Cardiac fibroblast (primary cell): ENCODE data around the gene EMC8.

ENCODE experiments used
- DNase-seq, 2 donors: peaks; one replicate each; pipeline versions ENCODE4 v3.0.0 to v3.0.0-alpha.2; 2010; ENCODE audit warnings: low read depth in 2 of 2
- H3K4me3 ChIP-seq, 2 donors: replicated peaks in 1 of 2; 1 replicate in 1 of 2; 2 replicates in 1 of 2; pipeline ENCODE4 v1.5.1; 2011; ENCODE audit warnings: low read depth in 2 of 2, low read length in 2 of 2, mild to moderate bottlenecking in 2 of 2, moderate library complexity in 1 of 2
- CTCF ChIP-seq: IDR thresholded peaks from one replicate; pipeline ENCODE4 v1.5.1; 2011; ENCODE audit warnings: low read depth, mild to moderate bottlenecking, low read length, inconsistent platforms

Gene EMC8

DNA sequence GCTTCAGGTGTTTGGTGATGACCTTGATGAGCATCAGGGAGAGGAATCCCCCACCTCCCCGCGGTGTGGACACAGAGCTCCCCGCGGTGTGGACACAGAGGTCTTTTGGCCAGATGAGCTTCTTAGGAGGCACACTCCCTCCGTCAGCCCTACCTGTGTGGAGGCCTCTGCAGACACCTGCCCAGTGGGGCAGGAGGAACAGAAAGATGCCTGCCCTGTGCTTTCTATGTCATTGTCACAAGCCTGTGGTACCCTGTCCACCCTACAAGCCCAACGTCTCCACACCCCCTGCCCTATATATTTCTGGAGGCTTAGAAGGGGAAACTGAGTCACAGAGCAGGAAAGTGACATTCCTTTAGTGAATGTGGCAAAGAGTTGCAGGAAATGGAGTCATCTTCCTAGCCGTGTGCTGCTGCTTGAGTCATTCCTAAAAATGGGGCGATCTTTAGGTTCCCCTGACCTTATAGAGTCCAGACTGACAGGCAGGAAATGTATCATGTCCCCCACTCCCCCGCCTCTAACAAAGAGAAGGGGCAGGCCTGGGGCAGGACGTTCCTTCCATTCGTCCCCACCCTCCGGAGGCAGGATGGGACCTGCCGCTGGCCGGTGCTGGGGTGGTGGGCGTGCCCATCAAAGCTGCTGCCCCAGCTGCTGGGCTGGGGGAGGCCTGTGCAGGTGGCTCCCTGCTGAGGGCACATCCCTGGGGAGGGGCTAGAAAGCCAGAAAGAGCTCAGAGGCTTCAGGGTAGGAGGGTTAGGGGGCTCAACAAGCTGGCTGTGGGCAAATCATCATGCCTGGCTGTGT, 47.4 kb downstream of the EMC8 start:
- H3K4me3 ChIP-seq = peak overlapping the region in 1 of 2 donors; percentile 62
- no peak for TF ChIP-seq CTCF
- DNase-seq = peak in 1 of 2 donors; percentile 62

GRCh38 chr16:85750827-85751697, 48.3 kb downstream of the EMC8 start, which contains the start of gene C16orf74:
C16orf74 (minus strand) TSS chr16:85751096; CDS start chr16:85735217, 15,879 bp downstream.
- peak within 1 kb of the TSS; percentile 59 to 62 for H3K4me3 ChIP-seq
- DNase-seq = peak; percentile 41 to 67

GRCh38 chr16:85750146-85750826, 49.1 kb downstream of the EMC8 start:
- DNase-seq = peak; percentile 52 to 75
- peak overlapping the region; percentile 59 to 62 for H3K4me3 ChIP-seq
- no peak for TF ChIP-seq CTCF

More at GRCh38 chr16:85750827-85751697, 48.3 kb downstream of the EMC8 start, which contains the start of gene C16orf74:
- no peak for TF ChIP-seq CTCF

DNA sequence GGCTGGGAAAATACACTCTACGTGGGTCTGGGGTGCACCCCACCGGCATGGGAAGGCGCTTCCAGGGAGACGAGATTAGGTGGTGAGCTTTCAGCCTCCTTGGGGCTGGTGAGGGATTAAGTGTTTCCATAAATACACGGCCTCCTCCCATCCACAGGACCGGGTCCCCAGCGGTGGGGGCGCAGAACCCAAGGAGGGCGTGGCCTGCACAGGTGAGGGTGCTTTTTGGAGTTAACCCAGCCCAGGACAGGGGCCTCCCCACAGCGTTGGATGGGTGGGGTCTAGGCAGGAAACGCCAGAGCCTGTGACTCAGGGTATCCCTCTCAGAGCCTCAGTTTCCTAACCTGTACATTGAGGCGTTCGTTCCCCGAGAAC, 49.6 kb downstream of the EMC8 start:
- H3K4me3 ChIP-seq = peak overlapping the region; percentile 59 to 62

DNA sequence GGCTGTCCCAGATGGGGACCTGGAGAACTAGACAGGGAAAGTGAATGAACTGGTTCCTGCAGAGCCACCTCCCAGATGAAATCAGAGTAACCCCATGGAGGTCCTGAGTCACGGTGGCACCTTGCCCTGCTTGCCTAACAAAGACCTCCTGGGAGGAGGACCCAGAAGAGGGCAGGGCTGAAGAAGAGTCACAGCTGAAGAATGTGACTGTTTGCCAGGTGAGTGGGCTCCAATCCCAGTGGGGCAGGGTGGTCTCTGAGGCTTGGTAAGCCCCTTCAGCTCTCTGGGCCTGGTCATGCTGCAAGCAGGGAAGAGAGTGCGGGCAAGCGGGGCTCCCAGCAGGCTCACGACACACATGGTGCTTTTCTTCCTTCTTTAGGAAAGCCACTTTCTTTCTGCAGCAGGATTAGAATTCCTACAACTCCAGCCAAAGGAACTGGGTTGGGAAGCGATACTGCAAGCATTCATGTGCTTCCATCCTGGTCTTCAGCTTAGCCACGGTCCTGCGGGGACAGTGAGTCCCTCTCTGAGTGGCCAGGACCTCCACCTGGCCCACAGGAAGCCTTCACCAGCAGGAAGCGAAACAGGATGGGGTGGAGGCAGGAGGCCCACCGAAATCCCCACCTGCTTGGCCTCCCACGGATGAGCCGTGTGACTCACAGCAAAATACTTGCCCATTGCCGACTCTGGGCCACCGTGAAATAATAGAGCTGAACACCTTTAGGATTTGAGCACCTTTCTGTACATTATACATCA, 52.7 kb downstream of the EMC8 start:
- peak; percentile 47 to 66 for DNase-seq
- no peak for TF ChIP-seq CTCF
- H3K4me3 ChIP-seq = no peak overlapping the region

More for the DNA sequence above, 49.6 kb downstream of the EMC8 start:
- no peak for TF ChIP-seq CTCF
- no peak for DNase-seq
